Inflammatory macrophage treated with lipopolysaccharide for 4 hours (primary cell): ENCODE data around the gene CTBP1.
"Not testable (repeated sequence)": the region's sequence is repeated elsewhere in the genome, so short reads cannot be mapped to it uniquely, and the experiment has no call there.

Experiments
- DNase-seq: peaks from one replicate; pipeline ENCODE4 v3.0.0-alpha.2; 2020

The CTBP1 gene

DNA sequence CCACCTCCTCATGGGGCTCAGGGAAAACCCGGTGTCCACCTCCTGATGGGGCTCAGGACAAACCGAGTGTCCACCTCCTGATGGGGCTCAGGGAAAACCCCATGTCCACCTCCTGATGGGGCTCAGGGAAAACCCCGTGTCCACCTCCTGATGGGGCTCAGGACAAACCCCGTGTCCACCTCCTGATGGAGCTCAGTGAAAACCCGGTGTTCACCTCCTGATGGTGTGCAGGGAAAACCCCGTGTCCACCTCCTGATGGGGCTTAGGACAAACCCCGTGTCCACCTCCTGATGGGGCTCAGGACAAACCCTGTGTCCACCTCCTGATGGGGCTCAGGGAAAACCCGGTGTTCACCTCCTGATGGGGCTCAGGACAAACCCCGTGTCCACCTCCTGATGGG lies 11.7 kb downstream of the CTBP1 start:
- not testable (repeated sequence) for DNase-seq

GRCh38 chr4:1236836-1237235 lies 12.1 kb downstream of the CTBP1 start:
- DNase-seq = not testable (repeated sequence)

DNA sequence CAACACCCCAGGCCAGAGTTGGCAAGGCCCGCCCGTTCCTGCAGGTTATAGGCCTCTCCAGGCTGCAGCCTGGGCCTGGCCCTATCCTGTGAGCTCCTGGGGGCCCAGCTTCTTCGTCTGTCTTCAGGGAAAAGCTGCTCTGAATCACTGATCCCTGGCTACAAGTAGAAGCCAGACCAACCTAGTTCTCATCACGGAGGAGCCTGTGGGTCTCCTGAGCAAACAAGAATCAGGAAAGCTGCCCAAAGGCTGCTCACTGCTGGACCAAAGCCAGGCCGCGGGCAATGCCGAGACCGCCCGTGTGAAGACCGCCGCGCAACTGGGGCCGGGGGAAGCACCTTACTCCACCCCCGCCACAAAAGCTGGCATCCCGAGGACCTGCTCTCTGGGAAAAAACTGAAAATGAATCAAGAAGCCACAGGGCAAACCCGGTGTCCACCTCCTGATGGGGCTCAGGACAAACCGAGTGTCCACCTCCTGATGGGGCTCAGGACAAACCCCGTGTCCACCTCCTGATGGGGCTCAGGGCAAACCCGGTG lies 12.8 kb downstream of the CTBP1 start:
- no peak for DNase-seq

- no peak for DNase-seq
These were observed 13.4 kb downstream of the CTBP1 start for GRCh38 chr4:1235381-1236102.

DNA sequence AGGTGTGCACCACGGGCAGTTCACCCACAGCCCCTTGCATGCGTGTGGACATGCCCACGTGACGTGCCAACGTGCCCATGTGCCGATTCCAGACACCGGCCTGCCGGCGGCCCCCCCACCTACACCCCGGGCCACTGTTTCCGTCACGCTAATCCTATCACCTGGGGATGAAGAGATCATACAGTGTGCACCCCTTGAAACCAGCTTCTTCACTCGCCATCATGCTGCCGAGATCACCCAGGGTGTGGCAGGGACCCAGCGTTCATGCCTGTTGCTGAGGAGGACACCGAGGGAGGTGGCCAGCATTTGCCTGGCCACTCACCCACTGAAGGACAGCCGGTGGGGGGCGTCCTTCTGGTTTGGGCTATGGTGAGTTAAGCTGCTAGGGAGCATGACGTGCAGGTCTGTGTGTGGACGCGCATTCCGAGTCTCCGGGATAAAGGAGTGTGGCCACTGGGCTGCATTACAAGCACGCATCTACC lies 14.1 kb downstream of the CTBP1 start:
- no peak for DNase-seq

GRCh38 chr4:1234309-1234695 lies 14.6 kb downstream of the CTBP1 start:
- DNase-seq = no peak

DNA sequence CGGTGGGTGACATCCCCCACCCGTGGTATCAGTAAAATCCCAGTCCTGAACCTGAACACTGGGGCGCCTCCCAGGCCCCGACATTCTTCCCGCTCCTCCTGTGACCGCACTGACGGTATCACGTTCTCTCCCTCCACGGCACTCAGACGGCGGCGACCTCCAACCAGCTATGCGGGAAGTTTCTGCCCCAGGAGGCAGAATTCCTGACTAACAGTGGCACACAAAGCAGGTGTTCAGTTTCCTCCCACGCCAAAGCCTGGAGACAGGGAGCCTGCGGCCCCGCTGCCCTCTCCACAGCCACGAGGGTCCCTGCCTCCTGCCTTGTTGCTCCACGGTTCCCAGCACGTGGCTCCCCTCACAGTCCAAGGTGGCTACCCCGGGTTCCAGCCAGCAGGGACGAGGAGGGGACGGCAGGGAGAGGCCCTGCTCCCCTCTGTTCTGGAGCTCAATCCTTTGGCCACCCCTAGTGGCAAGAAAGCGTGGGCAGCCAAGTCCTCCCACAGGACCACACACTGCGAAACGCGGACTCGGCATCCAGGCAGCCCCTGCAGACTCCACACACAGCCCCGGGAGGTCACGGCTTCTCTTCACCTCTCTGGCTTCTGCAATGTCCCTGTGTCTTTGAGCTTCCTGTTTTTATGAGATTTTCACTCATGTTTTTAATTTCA lies 15.2 kb downstream of the CTBP1 start:
- peak; percentile 35 for DNase-seq

DNA sequence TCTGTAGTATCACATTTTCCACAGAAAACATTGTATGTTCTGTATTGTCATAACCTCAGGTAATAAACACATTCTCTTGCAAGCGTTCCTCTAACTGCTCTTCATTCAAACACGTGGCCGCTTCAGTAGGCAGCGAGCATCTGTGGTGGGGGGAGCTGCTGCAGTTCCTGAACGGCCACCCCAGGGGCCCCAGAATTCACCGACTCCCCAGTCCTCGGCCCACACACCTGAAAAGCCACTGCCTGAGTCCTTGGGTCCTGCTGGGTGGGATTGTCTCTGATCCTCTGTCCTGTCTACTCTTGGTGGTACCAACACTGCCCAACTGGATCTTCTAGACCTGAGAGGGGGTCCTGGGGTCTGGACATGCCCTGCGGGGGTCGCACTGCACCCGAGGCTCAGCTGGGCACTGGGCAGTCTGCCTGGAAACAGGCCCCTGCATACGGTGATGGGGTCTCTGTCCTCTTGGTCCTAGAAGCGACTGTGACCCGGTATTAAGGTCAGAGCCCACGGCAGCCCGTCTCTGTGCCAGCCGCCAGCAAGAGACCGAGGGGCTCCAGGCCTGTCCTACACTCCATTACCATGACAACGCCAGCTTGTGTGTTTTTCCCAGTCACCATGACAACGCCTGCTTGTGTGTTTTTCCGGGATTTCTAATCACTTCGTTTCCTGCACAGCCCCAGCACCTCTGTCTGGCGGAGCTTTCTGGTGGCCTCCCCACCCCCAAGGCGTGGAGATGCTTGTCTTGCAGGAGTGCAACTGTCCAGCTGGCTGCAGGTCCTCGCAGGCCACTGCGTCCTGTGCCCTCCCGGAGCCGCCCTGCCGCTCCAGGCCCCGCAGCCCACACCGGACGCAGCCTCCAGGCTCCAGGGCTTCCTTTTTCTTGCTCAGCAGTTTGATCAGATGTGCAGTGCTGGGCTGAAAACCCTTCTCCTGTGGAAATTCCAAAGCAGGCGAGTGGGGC lies 16.0 kb downstream of the CTBP1 start:
- no peak for DNase-seq

DNA sequence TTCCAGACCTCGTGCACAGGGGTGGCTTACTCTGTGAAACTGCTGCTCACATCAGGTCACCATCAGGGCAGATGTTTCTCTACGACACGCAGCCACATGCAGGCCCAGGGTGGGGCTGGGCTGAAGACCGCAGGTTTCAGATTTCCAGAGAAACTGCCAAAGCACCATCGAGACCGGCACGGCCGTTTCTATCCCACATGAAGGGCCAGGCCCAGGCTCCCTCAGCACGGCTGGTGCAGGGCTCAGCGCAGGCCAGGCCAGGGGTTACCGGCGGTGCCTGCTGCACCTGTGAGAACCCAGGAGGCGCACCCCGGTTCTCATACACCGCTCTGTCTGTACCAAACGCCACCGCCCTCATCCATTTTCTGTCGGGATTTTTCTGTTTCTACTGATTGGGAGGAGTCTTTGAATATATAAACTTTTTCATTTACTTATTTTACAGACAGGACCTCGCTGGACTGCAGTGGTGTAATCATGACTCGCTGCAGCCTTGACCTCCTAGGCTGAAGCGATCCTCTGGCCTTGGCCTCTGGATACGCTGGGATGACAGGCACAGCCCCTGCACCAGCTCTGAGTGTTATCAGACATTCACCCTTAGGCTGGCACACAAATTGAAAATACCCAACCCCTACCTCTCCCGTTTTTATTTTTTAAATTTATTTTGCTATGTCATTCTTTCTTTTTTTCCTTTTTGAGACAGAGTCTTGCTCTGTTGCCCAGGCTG lies 17.1 kb downstream of the CTBP1 start:
- DNase-seq = no peak

DNA sequence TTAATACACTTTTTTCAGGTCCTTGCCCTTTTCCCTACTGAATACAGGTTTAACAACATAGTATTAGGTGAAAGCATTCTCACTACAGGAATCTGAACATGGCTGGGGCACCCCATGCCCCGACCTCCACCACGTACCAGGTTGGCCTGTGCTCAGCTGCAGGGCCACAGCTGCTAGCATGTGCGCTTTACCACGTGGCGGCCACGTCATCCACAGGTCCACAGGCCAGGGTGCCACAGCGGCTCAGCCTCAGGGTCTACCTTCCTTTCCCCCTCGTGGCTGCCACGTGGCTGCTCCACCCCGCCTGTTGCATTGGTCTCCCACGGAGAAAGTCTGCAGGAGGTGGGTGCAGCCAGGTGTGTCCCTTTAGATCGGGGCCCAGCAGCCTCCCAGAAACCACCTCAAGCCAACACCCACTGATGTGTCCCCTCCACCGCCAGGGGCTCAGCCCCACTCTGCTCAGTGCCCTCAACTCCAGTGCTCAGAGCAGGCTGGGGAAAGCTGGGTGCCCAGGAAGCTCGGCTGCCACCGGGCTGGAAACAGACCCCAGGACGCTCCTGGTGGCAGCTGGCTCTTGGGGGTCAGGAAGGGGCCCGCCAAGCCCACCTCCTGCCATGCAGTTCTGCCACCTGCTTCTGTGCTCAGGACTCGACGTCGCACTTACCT lies 17.8 kb downstream of the CTBP1 start:
- DNase-seq = no peak

- DNase-seq = no peak
These were observed 18.6 kb downstream of the CTBP1 start for GRCh38 chr4:1230316-1230715.

DNA sequence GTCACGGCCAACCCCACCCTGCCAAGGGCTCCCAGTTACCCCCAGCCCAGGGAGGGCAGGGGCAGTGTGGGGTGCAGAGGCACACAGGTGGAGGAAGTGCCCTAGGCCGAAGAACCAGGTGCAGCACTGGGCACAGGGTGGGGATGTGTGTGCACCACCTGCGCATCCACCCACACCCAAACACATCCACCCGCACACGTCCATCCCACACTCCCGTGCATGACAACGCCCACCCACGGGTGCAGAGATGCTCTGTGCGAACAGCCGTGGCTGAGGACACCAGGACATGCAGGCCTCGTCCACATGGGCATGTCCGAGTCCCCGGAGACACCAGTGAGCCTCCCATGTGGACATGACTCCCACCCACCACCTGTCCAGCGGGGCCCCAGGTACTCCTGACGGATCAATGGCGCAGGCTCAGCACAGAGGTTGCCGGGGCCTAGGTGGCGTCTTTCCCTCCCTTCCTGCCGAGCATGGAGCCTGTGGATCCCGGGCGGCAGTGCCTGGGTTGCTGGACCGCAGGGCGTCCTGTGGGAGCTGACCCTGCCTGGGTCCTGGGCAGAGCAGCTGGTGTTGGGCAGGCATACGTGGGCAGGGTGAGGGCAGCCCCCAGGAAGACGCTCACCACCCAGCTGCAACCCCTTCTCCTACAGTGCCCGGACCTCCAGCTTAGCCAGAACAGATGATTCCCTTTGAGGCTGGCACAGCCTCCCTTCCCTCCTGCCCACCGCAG lies 19.6 kb downstream of the CTBP1 start:
- no peak for DNase-seq

- DNase-seq = no peak
These were observed 21.1 kb downstream of the CTBP1 start for GRCh38 chr4:1227816-1228215.

DNA sequence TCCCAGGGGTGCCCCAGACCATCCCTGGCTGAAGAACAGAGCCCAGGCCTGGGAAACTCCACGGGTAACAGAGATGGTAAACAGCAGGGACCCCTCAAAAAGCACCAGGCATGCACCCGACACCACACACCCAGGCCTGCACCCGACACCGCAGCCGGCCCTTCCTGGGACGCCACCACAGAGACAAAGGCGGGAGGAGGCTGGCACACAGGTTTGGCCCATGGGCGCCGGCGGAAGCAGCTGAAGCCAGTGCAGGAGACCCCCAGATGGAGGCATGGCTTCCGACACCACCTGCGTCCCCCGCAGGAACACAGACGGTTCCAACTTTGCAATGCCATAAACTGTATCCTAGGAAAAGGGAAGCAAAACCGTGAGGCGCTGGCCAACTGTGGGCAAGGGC lies 22.3 kb downstream of the CTBP1 start:
- no peak for DNase-seq

DNA sequence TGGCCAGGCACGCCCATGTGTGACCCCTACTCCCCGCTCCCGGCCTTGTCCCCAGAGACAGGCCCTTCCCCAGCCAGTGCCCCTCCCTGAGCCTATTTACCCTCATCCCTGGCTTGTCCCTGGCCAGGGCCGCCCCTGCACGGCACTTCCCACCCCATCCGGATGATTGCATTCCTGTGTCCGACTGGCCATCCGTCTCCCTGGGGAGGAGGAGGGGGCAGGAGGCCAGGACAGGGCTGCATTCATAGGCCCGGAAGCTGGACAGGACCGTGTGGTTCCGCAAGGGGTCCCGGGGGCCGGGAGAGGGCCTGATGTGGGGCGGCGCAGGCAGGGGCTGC lies 22.8 kb downstream of the CTBP1 start:
- DNase-seq = no peak

DNA sequence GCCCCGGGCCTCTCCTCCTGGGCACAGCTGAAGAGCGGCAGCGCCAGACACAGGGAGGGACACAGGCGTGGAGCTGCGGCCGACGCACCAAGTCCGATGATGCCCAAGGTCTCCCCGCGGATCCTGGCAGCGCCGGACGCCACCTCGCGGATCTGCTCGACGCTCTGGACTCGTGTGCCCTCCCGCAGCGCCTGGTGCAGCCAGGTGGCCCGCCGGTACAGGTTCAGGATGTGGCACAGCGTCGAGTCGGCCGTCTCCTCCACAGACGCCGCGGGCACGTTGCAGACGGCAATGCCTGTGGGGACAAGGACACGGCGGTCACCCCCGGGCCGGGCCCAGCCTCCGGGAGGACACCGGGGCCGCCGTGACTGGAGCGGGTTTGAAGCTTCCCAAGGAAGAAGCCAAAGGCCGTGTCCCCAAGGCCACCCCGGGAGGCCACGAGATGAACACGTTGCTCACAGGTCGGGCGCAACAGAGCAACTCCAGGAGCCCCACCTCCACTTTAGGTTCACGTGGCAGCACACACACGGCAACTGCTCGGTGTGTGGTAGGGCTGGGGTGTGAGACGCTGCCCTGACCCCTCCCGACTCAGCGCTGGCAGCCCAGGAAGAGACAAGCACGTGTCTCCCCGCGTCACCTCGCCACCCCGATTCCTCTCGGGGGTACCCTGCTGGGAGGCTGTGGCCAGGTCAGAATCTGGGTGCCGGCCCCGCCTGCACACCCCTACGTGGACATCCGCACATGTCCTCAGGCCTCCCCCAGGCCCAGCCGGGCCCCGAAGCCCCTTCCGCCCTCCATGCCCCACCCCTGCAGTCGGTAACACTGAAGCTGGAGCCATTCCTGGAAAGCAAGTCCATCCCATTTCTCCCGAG lies 23.4 kb downstream of the CTBP1 start:
- no peak for DNase-seq

GRCh38 chr4:1223841-1224809 lies 24.8 kb downstream of the CTBP1 start:
- DNase-seq = no peak

DNA sequence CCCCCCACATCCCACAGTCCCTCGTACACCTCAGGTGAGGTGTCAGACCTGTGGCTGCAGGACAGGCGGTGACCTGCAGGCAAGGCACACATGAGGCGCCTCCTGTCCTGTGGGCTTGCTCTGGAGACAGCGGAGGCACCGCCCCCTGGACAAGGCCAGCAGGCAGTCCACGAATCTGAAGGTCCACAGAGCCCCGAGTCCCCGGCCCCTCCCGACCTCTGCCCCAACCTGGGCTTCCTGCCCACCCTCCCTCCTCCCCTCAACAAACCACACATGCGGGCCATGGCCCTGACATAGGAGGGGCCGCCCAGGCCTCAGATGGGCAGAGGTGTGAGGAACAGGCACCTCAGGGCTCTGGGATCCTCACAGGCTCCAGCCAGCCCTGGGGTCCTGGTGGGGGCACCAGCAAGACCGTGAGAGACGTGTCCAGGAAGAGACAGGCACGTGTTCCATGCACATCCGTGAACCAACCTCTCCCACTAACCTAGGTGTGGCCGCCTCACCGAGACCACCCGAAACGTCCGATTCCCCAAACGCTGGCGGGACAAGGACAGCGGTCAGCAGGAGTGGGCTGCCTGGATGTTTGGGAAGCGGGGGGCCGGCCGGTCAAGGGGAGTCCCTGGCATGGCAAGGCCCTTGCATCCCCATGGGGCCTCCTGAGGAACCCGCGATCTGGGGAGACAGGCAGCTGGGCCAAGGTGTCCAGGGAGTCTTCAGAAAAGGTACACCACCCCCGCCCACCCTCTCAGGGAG lies 25.8 kb downstream of the CTBP1 start:
- DNase-seq = no peak
